Measurements from ENCODE around the gene LZTFL1.

DNA sequence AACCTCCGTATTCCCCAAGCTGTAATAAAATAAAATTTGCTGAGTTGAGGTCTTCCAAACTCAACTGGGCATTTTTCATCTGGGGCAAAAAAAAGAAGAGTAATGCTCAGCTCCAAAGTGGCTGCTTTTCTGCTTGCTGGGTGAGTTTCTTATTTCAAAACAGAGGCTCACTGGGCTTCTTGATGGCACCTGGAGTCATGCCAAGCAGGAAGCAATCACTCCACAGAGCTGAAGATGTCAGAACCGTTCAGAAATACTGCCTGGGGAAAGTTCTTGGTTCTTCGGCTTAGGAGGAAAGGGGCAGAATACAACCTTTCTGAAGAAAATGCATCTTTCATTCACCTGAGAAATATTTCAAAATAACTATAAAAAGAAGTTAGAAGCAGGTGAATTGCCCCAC, 48.5 kb upstream of the LZTFL1 start:
- TF ChIP-seq CTCF (IDR thresholded peaks at IDR 0.05) (no peak), POLR2A (IDR thresholded peaks at IDR 0.05) (no peak)
